HUES6 (cell line): ENCODE data around the gene MRPL49.
"Not testable (repeated sequence)": the region's sequence is repeated elsewhere in the genome, so short reads cannot be mapped to it uniquely, and the experiment has no call there.

ENCODE experiments used
- H3K27ac ChIP-seq: 2 replicates; pipeline ENCODE4 v1.7.0; 2013; ENCODE audit warnings: low read depth, mild to moderate bottlenecking, low read length, inconsistent platforms
- H3K27me3 ChIP-seq: 2 replicates; pipeline ENCODE4 v1.6.1; 2013; ENCODE audit warnings: low read length; ENCODE audit not compliant: control insufficient read depth, insufficient read depth
- H3K36me3 ChIP-seq: 2 replicates; pipeline ENCODE4 v1.6.1; 2013; ENCODE audit warnings: low read length; ENCODE audit not compliant: control insufficient read depth, insufficient read depth
- H3K4me1 ChIP-seq: 2 replicates; pipeline ENCODE4 v1.6.1; 2013; ENCODE audit warnings: low read length; ENCODE audit not compliant: control insufficient read depth, insufficient read depth
- H3K4me3 ChIP-seq: 2 replicates; pipeline ENCODE4 v1.5.1; 2013; ENCODE audit warnings: low read depth, low read length
- H3K9ac ChIP-seq: one replicate; pipeline ENCODE4 v1.6.1; 2013; ENCODE audit warnings: mild to moderate bottlenecking, low read length
- H3K9me3 ChIP-seq: 2 replicates; pipeline ENCODE4 v1.6.1; 2013; ENCODE audit warnings: low read depth, low read length; ENCODE audit not compliant: control insufficient read depth, insufficient read depth

Gene MRPL49

GRCh38 chr11:65113361-65113756, 8.8 kb upstream of the MRPL49 start:
- peaks cover 25% of the 10 kb centered on the region for H3K4me1 ChIP-seq
- H3K36me3 ChIP-seq: peaks cover 32% of the 10 kb centered on the region

GRCh38 chr11:65113839-65114238, 8.3 kb upstream of the MRPL49 start:
- Histone ChIP-seq H3K36me3 (peaks cover 36% of the 10 kb centered on the region), H3K4me1 (peaks cover 25% of the 10 kb centered on the region), H3K27ac (no peak overlapping the region), H3K9me3 (no peaks in the 10 kb centered on the region), H3K9ac (no peak overlapping the region), H3K27me3 (no peaks in the 10 kb centered on the region), H3K4me3 (no peak overlapping the region)

More at GRCh38 chr11:65113361-65113756, 8.8 kb upstream of the MRPL49 start:
- H3K4me3 ChIP-seq: peak overlapping the region; percentile 84
- no peaks in the 10 kb centered on the region for H3K9me3 ChIP-seq
- no peak overlapping the region; the same call in 1 of the 2 replicates for H3K27ac ChIP-seq
- H3K9ac ChIP-seq: no peak overlapping the region
- H3K27me3 ChIP-seq: no peaks in the 10 kb centered on the region

GRCh38 chr11:65114538-65115171, 7.5 kb upstream of the MRPL49 start:
- Histone ChIP-seq H3K27me3 (no peaks in the 10 kb centered on the region), H3K9me3 (no peaks in the 10 kb centered on the region), H3K4me3 (no peak overlapping the region), H3K4me1 (peaks cover 25% of the 10 kb centered on the region), H3K36me3 (peaks cover 38% of the 10 kb centered on the region), H3K27ac (no peak overlapping the region), H3K9ac (no peak overlapping the region)

- H3K36me3 ChIP-seq: peaks cover 47% of the 10 kb centered on the region
- no peak overlapping the region for H3K9ac ChIP-seq
Measured at GRCh38 chr11:65115361-65116082, 6.6 kb upstream of the MRPL49 start.

GRCh38 chr11:65116370-65117205, 5.5 kb upstream of the MRPL49 start:
- Histone ChIP-seq H3K4me1 (peaks cover 19% of the 10 kb centered on the region), H3K9me3 (no peaks in the 10 kb centered on the region), H3K4me3 (peak overlapping the region; percentile 79), H3K27ac (peak overlapping the region; percentile 81), H3K9ac (peak overlapping the region; percentile 87), H3K27me3 (no peaks in the 10 kb centered on the region), H3K36me3 (peaks cover 56% of the 10 kb centered on the region)

More at GRCh38 chr11:65115361-65116082, 6.6 kb upstream of the MRPL49 start:
- peaks cover 23% of the 10 kb centered on the region for H3K4me1 ChIP-seq
- no peaks in the 10 kb centered on the region for H3K27me3 ChIP-seq
- no peaks in the 10 kb centered on the region for H3K9me3 ChIP-seq
- H3K4me3 ChIP-seq: no peak overlapping the region
- H3K27ac ChIP-seq: no peak overlapping the region

- H3K27me3 ChIP-seq: no peaks in the 10 kb centered on the region
- no peaks in the 10 kb centered on the region for H3K9me3 ChIP-seq
- H3K9ac ChIP-seq: peak within 1 kb of the TSS; percentile 87
- H3K27ac ChIP-seq: peak within 1 kb of the TSS; percentile 81
- H3K4me1 ChIP-seq: peaks cover 19% of the 10 kb centered on the region
- H3K36me3 ChIP-seq: peaks cover 56% of the 10 kb centered on the region
- peak within 1 kb of the TSS; percentile 79 for H3K4me3 ChIP-seq
Measured at GRCh38 chr11:65117206-65118096, 4.7 kb upstream of the MRPL49 start, which contains the start of gene ZNHIT2. Gene ZNHIT2, minus strand, starts transcription at chr11:65117701. Its CDS starts 48 bp downstream, at chr11:65117653.

- Histone ChIP-seq H3K27ac (no peak overlapping the region), H3K9me3 (no peaks in the 10 kb centered on the region), H3K9ac (no peak overlapping the region), H3K4me3 (0 out of 2 replicates have a peak overlapping the region, but pooled peaks have one; percentile 5), H3K36me3 (peaks cover 56% of the 10 kb centered on the region), H3K27me3 (no peaks in the 10 kb centered on the region), H3K4me1 (peaks cover 13% of the 10 kb centered on the region)
Measured at GRCh38 chr11:65118097-65118837, 3.9 kb upstream of the MRPL49 start.

GRCh38 chr11:65118891-65119669, 3.0 kb upstream of the MRPL49 start:
- not testable (repeated sequence) for H3K27ac ChIP-seq, H3K4me1 ChIP-seq, H3K9me3 ChIP-seq, H3K27me3 ChIP-seq, H3K9ac ChIP-seq, H3K4me3 ChIP-seq
- peaks cover 56% of the 10 kb centered on the region for H3K36me3 ChIP-seq

GRCh38 chr11:65119670-65119995, 2.5 kb upstream of the MRPL49 start:
- peaks cover 58% of the 10 kb centered on the region for H3K36me3 ChIP-seq
- H3K9ac ChIP-seq: no peak overlapping the region
- H3K4me3 ChIP-seq: no peak overlapping the region
- no peaks in the 10 kb centered on the region for H3K9me3 ChIP-seq
- H3K27me3 ChIP-seq: no peaks in the 10 kb centered on the region
- peaks cover 9% of the 10 kb centered on the region for H3K4me1 ChIP-seq
- no peak overlapping the region for H3K27ac ChIP-seq
